C4-2B (cell line): ENCODE measurements around the gene MAN2A1.
"Not testable (repeated sequence)": the region's sequence is repeated elsewhere in the genome, so short reads cannot be mapped to it uniquely, and the experiment has no call there.

Experiments
- H3K27ac ChIP-seq: fragments of 450-650 bp; 2 replicates; pipeline ENCODE4 v1.5.1; 2017
- CTCF ChIP-seq: fragments of 450-650 bp; conservative IDR thresholded peaks from 2 replicates; pipeline ENCODE4 v1.5.1; 2017; ENCODE audit warnings: mild to moderate bottlenecking
- ZFX ChIP-seq: fragments of 450-650 bp; IDR thresholded peaks from 2 replicates; pipeline ENCODE4 v1.6.1; 2017

The MAN2A1 gene

GRCh38 chr5:109888989-109889388, 199.3 kb downstream of the MAN2A1 start:
- TF ChIP-seq CTCF (no peak), ZFX (no peak)
- H3K27ac ChIP-seq = no peak overlapping the region

GRCh38 chr5:109893271-109893670, 203.5 kb downstream of the MAN2A1 start:
- H3K27ac ChIP-seq = not testable (repeated sequence)

GRCh38 chr5:109898269-109899162, 208.8 kb downstream of the MAN2A1 start:
- TF ChIP-seq ZFX (no peak), CTCF (no peak)
- no peak overlapping the region for H3K27ac ChIP-seq

GRCh38 chr5:109899163-109899535, 209.4 kb downstream of the MAN2A1 start:
- TF ChIP-seq CTCF = no peak
- no peak for TF ChIP-seq ZFX
- no peak overlapping the region for H3K27ac ChIP-seq

- H3K27ac ChIP-seq = no peak overlapping the region
- TF ChIP-seq CTCF = no peak
- no peak for TF ChIP-seq ZFX
These were observed 210.7 kb downstream of the MAN2A1 start for GRCh38 chr5:109900461-109900860.

GRCh38 chr5:109900911-109901627, 211.3 kb downstream of the MAN2A1 start:
- no peak overlapping the region for H3K27ac ChIP-seq
- TF ChIP-seq ZFX (no peak), CTCF (no peak)

GRCh38 chr5:109901628-109901981, 211.9 kb downstream of the MAN2A1 start:
- TF ChIP-seq ZFX (no peak), CTCF (no peak)
- no peak overlapping the region for H3K27ac ChIP-seq

GRCh38 chr5:109903061-109903460, 213.3 kb downstream of the MAN2A1 start:
- no peak for TF ChIP-seq CTCF
- TF ChIP-seq ZFX = no peak
- no peak overlapping the region for H3K27ac ChIP-seq
